NCI-H345 treated with DMSO at 0.1 percent for 48 hours (cell line): Measurements from ENCODE around the gene NECTIN4.
"Not testable (repeated sequence)": the region's sequence is repeated elsewhere in the genome, so short reads cannot be mapped to it uniquely, and the experiment has no call there.

Source experiments
- DNase-seq: peaks from one replicate; lab custom pipeline; 2025; ENCODE audit not compliant: unreplicated experiment; lab: John Stamatoyannopoulos, UW

Gene NECTIN4

GRCh38 chr1:161089251-161089924 lies at the start of gene NECTIN4:
NECTIN4 (minus strand) TSS chr1:161089558; CDS start chr1:161089296, 262 bp downstream.
- DNase-seq = no peak

- DNase-seq = no peak
Observed at GRCh38 chr1:161138431-161138830, 49.1 kb upstream of the NECTIN4 start.

GRCh38 chr1:161137881-161138280 lies 48.5 kb upstream of the NECTIN4 start:
- DNase-seq = no peak

DNA sequence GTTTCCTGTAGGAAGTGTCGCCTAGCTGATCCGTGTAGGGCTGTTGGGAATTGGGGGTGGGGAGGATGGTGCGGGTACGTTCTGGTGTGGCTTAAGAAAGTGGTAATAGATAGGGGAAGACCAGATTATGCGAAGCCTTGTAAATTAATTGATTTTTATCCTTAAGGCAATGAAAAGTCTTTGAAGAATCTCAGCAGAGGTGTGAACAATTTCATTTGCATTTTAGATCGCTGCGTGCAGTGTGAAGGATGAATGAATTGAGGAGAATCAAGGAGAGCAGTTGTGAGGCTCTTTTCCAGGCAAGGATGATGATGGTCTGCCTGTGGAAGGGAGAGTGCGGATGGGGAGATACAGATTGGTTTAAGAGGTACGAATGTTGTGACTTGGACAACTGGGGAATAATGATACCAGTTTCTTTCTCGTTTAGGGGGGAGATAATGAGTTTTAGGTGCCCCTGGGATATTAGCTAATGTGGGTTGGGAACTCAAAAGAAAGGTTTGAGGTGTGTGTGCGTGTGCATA lies 43.9 kb upstream of the NECTIN4 start:
- no peak for DNase-seq

DNA sequence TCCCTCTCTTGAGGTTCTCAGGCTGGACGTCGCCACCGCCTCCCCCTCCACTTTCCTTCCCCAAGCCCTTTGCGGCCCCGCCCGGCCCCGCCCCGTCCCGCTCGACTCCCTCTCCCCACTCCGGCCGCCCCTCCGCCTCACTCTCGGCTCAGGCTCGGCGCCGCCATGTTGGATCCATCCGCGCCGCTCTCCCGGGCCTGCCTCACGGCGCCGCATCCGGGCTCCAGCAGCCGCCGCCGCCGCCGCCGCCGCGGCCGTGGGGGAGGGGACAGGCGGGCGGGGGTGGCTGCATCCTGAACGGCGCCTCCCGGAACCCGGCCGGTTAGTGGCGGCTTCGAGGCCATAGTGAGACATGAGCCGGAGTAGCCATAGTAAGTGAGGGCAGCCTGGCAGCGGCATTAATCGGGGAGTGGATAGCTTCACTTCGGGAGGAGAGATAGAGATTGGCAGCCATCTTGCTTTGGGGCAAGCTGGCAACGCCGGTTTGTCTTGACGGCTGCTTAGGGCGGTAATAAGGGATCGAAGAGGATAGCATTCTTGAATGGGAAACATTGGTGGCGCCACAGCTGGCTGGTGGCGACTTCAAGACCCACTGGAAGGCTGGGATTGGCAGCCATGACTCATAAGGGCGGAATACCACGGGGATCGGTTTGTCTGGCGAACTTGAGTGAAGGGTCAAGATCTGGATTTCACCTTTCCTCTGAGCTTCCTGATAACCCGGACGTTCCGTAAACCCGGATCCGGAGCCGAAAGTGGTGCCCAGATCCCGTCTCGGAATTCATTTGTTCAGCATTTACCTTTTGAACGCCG lies 43.3 kb upstream of the NECTIN4 start, which contains the start of gene DEDD:
TSS of gene DEDD (minus strand) at position 258 of the 810 bp plus-strand sequence. CDS start 8,205 bp downstream, outside the sequence.
- DNase-seq = peak; percentile 93

GRCh38 chr1:161131523-161132409 lies 42.4 kb upstream of the NECTIN4 start:
- no peak for DNase-seq

- DNase-seq = no peak
Observed at GRCh38 chr1:161130266-161130665, 40.9 kb upstream of the NECTIN4 start.

DNA sequence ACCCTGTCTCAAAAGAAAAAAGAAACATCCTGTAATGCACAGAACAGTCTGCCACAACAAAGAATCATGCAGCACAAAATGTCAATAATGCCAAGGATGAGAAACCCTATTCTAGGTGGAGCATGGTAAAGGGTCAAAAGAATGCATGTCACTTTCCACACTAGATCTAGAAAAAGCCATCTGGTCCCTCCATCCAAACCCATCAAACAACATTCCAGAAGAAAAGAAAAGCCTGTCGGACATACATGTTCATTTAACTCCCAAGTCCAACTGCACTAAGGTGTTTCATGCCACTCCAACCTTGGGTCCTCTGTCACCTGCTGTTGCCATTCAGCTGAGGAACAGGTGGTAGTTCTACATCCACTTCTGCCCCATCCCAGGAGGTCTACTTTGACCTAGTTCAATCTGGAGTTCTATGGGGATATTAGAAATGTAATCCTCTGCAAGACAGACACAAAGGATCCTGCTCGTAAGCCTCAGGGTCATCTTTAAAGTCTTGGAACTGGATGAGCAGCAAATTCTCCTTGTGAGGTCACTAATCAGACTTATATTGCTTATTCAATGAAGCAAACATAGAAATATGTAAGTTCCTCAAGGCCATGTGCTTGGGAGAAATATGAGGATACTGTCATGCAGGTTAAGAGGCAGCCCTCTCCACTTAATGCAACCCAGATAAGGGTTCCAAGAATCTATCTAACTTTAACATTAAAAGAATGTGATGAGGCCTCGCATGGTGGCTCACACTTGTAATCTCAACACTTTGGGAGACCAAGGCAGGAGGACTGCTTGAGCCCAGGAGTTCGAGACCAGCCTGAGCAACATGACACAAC lies 39.4 kb upstream of the NECTIN4 start:
- DNase-seq = no peak

- no peak for DNase-seq
Observed at GRCh38 chr1:161127649-161128048, 38.3 kb upstream of the NECTIN4 start.

- no peak for DNase-seq
Observed at GRCh38 chr1:161122967-161123366, 33.6 kb upstream of the NECTIN4 start.

- no peak for DNase-seq
Observed at GRCh38 chr1:161121834-161122233, 32.5 kb upstream of the NECTIN4 start.

- no peak for DNase-seq
Observed at GRCh38 chr1:161121042-161121650, 31.8 kb upstream of the NECTIN4 start.

- no peak for DNase-seq
Observed at GRCh38 chr1:161119092-161119903, 29.9 kb upstream of the NECTIN4 start.

DNA sequence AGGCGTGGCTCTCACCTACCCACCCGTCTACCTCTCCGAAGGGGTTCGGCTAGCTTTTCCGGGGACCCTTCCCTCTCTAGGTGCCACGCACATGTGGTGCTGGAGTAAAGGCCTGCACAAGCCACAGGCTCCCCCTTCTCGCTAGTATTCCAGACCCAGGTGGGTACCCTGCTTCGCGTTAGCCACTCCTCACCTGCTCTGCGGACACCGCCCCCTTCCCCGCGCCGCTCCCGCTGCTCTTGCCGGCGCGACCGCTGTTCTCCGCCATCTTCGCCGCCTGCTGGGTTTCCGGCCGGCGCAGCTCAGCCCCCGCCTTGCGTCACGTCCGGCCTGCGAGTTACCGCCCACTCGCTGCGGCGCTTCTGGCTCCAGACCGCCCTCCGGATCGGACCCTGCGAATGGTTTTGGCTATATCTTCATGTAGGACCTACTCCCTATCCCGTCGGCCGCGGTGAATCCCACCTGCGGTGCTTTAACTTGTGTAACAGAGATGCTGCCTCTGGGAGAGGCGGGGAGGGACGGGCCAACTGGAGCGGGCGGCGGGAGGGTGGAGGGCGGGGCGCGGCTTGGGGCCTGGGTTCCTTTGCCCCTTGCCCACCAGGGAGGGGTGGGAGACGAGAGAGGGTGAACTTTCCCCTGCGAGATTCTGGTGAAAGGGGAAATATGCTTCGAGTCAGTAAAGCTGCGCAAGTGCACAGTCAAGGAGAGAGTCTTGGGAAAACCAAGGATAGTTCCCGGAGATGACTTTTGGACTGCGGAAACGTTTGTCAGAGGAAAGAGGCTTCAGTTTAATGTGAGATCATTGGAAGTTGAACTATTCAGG lies 28.6 kb upstream of the NECTIN4 start, which contains the start of the genes NIT1 and PFDN2:
TSS of gene NIT1 (plus strand) at position 347 of the 823 bp plus-strand sequence. CDS start at position 419, 72 bp downstream.
TSS of gene PFDN2 (minus strand) at position 279 of the 823 bp plus-strand sequence. CDS start at position 268, 11 bp downstream.
- peak; percentile 87 for DNase-seq

GRCh38 chr1:161115961-161116360 lies 26.6 kb upstream of the NECTIN4 start:
- not testable (repeated sequence) for DNase-seq

GRCh38 chr1:161115132-161115711 lies 25.9 kb upstream of the NECTIN4 start:
- DNase-seq = no peak

DNA sequence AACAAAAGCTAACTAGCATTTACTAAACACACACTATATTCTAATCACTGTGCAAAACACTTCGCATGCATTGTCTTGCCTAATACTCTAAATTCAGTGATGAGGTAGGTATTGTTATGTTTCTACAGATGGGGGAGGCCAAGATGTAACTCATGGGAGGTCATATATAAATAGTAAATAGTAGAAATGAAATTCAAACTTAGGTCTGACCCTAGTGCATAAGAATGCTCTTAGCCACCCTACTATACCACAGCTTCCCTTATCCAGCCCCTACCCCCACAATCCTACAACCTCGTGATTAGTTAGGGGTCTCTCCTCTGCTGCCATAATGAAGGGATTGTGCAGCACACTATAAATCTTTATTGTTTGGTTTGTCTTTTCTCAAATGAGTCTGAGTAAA lies 25.2 kb upstream of the NECTIN4 start:
- no peak for DNase-seq
